ENCODE data around the gene GSTM3. TPM values are rescaled to one million over a fixed set of nuclear protein-coding genes. Genes with fewer than 3 reads are reported as not detected.
"Not testable (repeated sequence)": the region's sequence is repeated elsewhere in the genome, so short reads cannot be mapped to it uniquely, and the experiment has no call there.

The GSTM3 gene
- total and polyA plus RNA-seq, 7 donors, result 21.6 to 143 (median 64.3) TPM

DNA sequence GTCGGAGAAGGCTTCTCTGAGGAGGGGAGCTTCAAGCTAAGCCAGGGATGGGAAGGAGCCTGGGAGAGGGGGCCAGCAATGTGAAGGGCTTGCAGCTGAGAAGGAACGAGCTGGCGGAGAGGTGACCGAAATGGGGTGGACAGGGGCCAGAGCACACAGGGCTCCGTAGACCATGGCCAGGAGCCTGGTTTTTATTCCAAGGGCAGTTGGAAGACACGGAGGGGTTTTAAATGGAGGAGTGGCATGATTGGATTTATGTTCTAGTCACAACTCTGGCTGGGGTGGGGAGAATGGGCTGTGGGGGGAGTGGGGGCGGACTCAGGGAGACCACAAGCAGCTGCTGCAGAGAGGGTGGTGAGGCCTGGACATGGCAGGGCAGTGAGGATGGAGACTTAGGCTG, 28.0 kb upstream of the GSTM3 start:
- H3K27ac ChIP-seq, result no peak overlapping the region
- intact Hi-C loops (cut with DNase I), result no loop called here
- TF ChIP-seq POLR2A (IDR thresholded peaks at IDR 0.05), result no peak
- TF ChIP-seq POLR2AphosphoS5 (IDR thresholded peaks at IDR 0.05), result no peak
- TF ChIP-seq, protein P1, sequence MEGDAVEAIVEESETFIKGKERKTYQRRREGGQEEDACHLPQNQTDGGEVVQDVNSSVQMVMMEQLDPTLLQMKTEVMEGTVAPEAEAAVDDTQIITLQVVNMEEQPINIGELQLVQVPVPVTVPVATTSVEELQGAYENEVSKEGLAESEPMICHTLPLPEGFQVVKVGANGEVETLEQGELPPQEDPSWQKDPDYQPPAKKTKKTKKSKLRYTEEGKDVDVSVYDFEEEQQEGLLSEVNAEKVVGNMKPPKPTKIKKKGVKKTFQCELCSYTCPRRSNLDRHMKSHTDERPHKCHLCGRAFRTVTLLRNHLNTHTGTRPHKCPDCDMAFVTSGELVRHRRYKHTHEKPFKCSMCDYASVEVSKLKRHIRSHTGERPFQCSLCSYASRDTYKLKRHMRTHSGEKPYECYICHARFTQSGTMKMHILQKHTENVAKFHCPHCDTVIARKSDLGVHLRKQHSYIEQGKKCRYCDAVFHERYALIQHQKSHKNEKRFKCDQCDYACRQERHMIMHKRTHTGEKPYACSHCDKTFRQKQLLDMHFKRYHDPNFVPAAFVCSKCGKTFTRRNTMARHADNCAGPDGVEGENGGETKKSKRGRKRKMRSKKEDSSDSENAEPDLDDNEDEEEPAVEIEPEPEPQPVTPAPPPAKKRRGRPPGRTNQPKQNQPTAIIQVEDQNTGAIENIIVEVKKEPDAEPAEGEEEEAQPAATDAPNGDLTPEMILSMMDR (IDR thresholded peaks at IDR 0.05), result no peak
- TF ChIP-seq EP300 (IDR thresholded peaks at IDR 0.05), result no peak
- no peaks in the 10 kb centered on the region for H3K27me3 ChIP-seq
- H3K36me3 ChIP-seq, result no peaks in the 10 kb centered on the region
- H3K4me1 ChIP-seq, result peaks cover 0 to 8% (median 3%) of the 10 kb centered on the region in 4 donors
- no peaks in the 10 kb centered on the region for H3K9me3 ChIP-seq
- no peak for DNase-seq
- 90 to 94% methylated on average over 7 of the region's 7 CpGs for WGBS, 2 donors
- no peak overlapping the region for H3K4me3 ChIP-seq

DNA sequence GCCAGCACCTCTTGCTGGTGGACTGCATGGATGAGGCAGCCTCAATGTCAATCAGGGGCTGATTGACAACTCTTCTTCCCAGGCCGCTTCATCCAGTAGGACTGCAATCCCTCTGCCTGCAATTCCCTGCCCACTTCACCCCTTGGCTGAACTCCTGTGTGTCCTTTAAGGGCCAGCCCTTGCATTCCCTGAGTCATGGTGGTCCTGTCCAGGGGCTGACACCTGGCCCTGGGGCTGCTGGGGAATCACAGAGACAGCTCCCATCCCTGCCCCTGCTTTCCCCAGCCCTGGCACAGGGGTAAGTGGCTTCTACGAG, 27.5 kb upstream of the GSTM3 start:
- TF ChIP-seq POLR2AphosphoS5 (IDR thresholded peaks at IDR 0.05), result no peak
- TF ChIP-seq, protein P1 (IDR thresholded peaks at IDR 0.05), result no peak
- no peak for TF ChIP-seq POLR2A (IDR thresholded peaks at IDR 0.05)
- no peak for TF ChIP-seq EP300 (IDR thresholded peaks at IDR 0.05)
- Histone ChIP-seq H3K27ac (no peak overlapping the region), H3K4me1 (peaks cover 0 to 8% (median 2%) of the 10 kb centered on the region in 4 donors), H3K9me3 (no peaks in the 10 kb centered on the region), H3K36me3 (no peaks in the 10 kb centered on the region), H3K27me3 (no peaks in the 10 kb centered on the region), H3K4me3 (no peak overlapping the region)
- 70 to 93% methylated on average over 2 of the region's 2 CpGs for WGBS, 2 donors
- no peak for DNase-seq
- intact Hi-C loops (cut with DNase I), result no loop called here

DNA sequence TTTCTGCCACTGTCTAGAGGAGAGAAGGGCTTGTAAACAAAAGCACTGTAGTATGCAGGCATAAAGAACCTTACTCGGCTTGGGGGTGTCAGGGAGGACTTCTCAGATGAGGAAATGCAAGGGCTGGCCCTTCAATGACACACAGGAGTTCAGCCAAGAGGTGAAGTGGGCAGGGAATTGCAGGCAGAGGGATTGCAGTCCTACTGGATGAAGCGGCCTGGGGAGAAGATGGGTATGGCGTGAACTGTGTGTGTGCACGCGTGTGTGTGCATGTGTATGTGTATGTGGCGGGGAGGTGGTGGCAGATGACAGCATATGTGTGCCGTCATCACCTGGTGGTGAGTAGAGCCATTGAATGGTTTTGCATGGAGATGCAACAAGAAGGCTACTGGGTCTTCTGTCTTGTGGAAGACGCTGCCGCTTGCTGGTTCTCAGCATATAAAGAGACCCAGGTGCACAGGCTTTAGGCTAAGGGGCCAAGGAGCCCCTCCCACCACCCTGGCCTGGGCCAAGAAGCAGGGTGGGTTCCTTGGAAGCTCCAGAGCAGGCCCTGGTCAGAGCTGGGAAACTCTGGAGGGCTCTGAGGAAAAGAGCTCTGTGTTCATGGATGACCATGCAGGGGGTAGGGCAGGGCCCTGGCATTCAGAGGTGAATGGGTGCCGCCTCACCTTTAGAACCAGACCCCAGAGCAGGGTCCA, 26.9 kb upstream of the GSTM3 start:
- TF ChIP-seq EP300 (IDR thresholded peaks at IDR 0.05) (no peak), POLR2AphosphoS5 (IDR thresholded peaks at IDR 0.05) (no peak), POLR2A (IDR thresholded peaks at IDR 0.05) (no peak)
- TF ChIP-seq, protein P1 (IDR thresholded peaks at IDR 0.05), result no peak
- no peak for DNase-seq
- peaks cover 0 to 10% (median 0%) of the 10 kb centered on the region in 4 donors for H3K4me1 ChIP-seq
- no peak overlapping the region for H3K27ac ChIP-seq
- H3K36me3 ChIP-seq, result no peaks in the 10 kb centered on the region
- WGBS, 2 donors, result 94% methylated on average over 10 of the region's 10 CpGs
- no peaks in the 10 kb centered on the region for H3K9me3 ChIP-seq
- intact Hi-C loops (cut with DNase I), result no loop called here
- no peaks in the 10 kb centered on the region for H3K27me3 ChIP-seq
- H3K4me3 ChIP-seq, result no peak overlapping the region

DNA sequence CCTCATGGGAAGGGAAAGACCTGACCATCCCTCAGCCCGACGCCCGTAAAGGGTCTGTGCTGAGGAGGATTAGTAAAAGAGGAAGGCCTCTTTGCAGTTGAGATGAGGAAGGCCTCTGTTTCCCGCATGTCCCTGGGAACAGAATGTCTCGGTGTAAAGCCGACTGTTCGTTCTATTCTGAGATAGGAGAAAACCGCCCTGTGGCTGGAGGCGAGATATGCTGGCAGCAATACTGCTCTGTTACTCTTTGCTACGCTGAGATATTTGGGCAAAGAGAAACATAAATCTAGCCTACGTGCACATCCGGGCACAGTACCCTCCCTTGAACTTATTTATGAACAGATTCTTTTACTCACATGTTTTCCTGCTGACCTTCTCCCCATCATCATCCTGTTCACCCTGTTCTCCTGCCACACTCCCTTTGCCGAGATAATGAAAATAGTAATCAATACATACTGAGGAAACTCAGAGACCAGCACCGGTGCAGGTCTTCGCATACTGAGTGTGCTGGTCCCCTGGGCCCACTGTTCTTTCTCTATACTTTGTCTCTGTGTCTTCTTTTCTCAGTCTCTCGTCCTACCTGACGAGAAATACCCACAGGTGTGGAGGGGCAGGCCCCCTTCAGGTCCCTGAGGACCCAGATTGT, 26.3 kb upstream of the GSTM3 start:
- 84 to 92% methylated on average over 17 of the region's 17 CpGs for WGBS, 2 donors
- H3K4me3 ChIP-seq; H3K27ac ChIP-seq; H3K4me1 ChIP-seq; H3K9me3 ChIP-seq; H3K27me3 ChIP-seq; DNase-seq; intact Hi-C loops (cut with DNase I); H3K36me3 ChIP-seq: not testable (repeated sequence)

DNA sequence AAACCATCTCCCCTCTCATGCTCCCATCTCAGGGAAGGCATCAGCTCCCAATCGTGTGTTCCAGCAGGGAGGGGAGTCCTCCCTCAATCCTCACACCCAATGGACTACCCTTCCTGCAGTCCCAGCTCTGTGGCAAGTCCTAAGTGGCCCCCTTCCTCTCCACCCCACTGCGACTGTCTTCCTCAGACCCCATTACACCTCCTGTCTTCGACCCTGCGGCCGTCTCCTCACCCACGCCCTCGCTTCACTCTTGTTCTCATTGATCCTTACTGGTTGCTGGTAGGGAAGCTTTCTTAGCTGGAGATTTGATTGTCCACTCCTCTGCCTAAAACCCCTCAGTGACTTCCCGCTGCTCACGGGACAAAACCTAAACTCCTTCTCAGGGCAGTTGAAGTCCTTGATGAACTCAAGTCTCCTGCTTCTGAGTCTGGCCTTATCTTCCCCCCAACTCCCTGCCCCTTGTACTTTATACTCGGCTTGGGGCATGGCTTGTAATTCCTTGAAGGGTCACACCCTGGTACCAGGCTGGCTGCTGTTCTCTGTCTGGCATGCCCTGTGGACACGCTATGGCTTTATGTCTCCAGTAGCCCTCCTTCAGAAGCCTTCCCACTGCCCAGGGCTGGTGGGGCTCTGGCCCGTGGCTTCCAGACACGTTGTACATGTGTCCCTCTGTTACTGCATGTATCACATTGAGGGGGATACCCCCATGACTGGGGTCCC, 25.2 kb upstream of the GSTM3 start:
- Histone ChIP-seq H3K36me3 (no peaks in the 10 kb centered on the region), H3K4me1 (peaks cover 0 to 16% (median 6%) of the 10 kb centered on the region in 4 donors), H3K27ac (no peak overlapping the region), H3K9me3 (no peaks in the 10 kb centered on the region), H3K27me3 (no peaks in the 10 kb centered on the region), H3K4me3 (no peak overlapping the region)
- WGBS, 2 donors, result 58 to 73% methylated on average over 13 of the region's 13 CpGs
- TF ChIP-seq EP300 (IDR thresholded peaks at IDR 0.05) (no peak), POLR2A (IDR thresholded peaks at IDR 0.05) (peak in 1 of 2 donors; percentile 23)
- DNase-seq, result no peak
- intact Hi-C loops (cut with DNase I), result no loop called here

Measured in sigmoid colon (tissue), 7 donors.